Sciatic nerve (tissue), 1 donor: ENCODE data around the gene UBR7. TPM values are rescaled to one million over a fixed set of nuclear protein-coding genes. Genes with fewer than 3 reads are reported as not detected.

Experiments
- total RNA-seq: library from RNA; stranded (reverse); fragmentation: NEBNext Ultra II Directional; extraction: Animal tissue kit (Norgen Biotek cat#: 25700); gene quantifications from one replicate; pipeline ENCODE4 v1.2.1, GENCODE V29; 2021
- donor health status: DM: no; HTN: no; CAD: no.

The UBR7 gene
- total RNA-seq, 1 donor from 2014 or later, result 18.7 TPM

Other genes with a start within 250 kb of the UBR7 start
- gene ITPK1, start 91.3 kb upstream of the UBR7 start, total RNA-seq, result 118 TPM
- gene MOAP1, start 22.4 kb upstream of the UBR7 start, total RNA-seq, result 22.9 TPM
- gene LYSET, start 21.9 kb upstream of the UBR7 start, total RNA-seq, result 15.8 TPM
- 7.4 TPM for gene GON7, start 191 bp upstream of the UBR7 start, total RNA-seq
- gene BTBD7, start 125.8 kb downstream of the UBR7 start, total RNA-seq, result 40.7 TPM
- not detected for gene COX8C, start 139.9 kb downstream of the UBR7 start, total RNA-seq
- 0.62 TPM for gene UNC79, start 223.7 kb downstream of the UBR7 start, total RNA-seq